Measurements from ENCODE around the gene FLRT2.

GRCh38 chr14:85595981-85596380 is 66.0 kb downstream of the FLRT2 start:
- TF ChIP-seq CTCF (IDR thresholded peaks at IDR 0.05) (no peak), EZH2 (IDR thresholded peaks at IDR 0.05; ENCODE audit: borderline replicate concordance, insufficient read depth, low read depth, low read length, poor library complexity, severe bottlenecking) (no peak)

Data from B cell (primary cell).